WTC11 (cell line): ENCODE measurements around the gene STXBP2. TPM values are rescaled to one million over a fixed set of nuclear protein-coding genes. Genes with fewer than 3 reads are reported as not detected.

ENCODE experiments used
- ATAC-seq: fragments of 200-7000 bp; cut with Tn5 transposase; 2 replicates; pipeline ENCODE4 v1.10.0; 2021; ENCODE audit warnings: mild to moderate bottlenecking, moderate library complexity
- CTCF ChIA-PET: fragments of 300-600 bp; sonication (Branson Sonifier 250); formaldehyde crosslinking; loops from one replicate; lab custom pipeline; 2021; ENCODE audit warnings: antibody characterized with exemption; lab: Charles Lee
- POLR2A ChIA-PET: fragments of 350-600 bp; sonication (Branson Sonifier 250); formaldehyde crosslinking; loops from one replicate; lab custom pipeline; 2021; ENCODE audit warnings: antibody characterized with exemption; lab: Charles Lee
- DNase-seq: peaks from one replicate; pipeline ENCODE4 v3.0.0; 2021; ENCODE audit warnings: low spot score
- H3K27ac Mint-ChIP-seq: 2 replicates; pipeline ENCODE4 v1.8.0; 2021; ENCODE audit warnings: mixed read lengths
- H3K27me3 Mint-ChIP-seq: 2 replicates; pipeline ENCODE4 v1.8.0; 2021; ENCODE audit warnings: low read depth, mild to moderate bottlenecking, moderate library complexity, mixed read lengths
- H3K36me3 Mint-ChIP-seq: 2 replicates; pipeline ENCODE4 v1.8.0; 2021; ENCODE audit warnings: mixed read lengths
- H3K4me1 Mint-ChIP-seq: 2 replicates; pipeline ENCODE4 v1.8.0; 2022; ENCODE audit warnings: mixed read lengths
- H3K4me3 Mint-ChIP-seq: 2 replicates; pipeline ENCODE4 v1.8.0; 2021; ENCODE audit warnings: mild to moderate bottlenecking, moderate library complexity, mixed read lengths
- H3K9me3 Mint-ChIP-seq: 2 replicates; pipeline ENCODE4 v1.8.0; 2021; ENCODE audit warnings: mixed read lengths
- ATF2 ChIP-seq: sonication (generic); formaldehyde crosslinking; IDR thresholded peaks from 2 replicates; pipeline ENCODE4 v1.8.1; 2022; ENCODE audit warnings: low read depth, missing genetic modification reagents, borderline replicate concordance
- CREM ChIP-seq: sonication (generic); formaldehyde crosslinking; IDR thresholded peaks from 2 replicates; pipeline ENCODE4 v1.8.1; 2022; ENCODE audit warnings: mild to moderate bottlenecking, missing genetic modification reagents, moderate library complexity
- ELF4 ChIP-seq: sonication (generic); formaldehyde crosslinking; IDR thresholded peaks from 2 replicates; pipeline ENCODE4 v1.8.1; 2022; ENCODE audit warnings: low read depth, mild to moderate bottlenecking, moderate library complexity, missing genetic modification reagents
- IRF2 ChIP-seq: sonication (generic); formaldehyde crosslinking; IDR thresholded peaks from 2 replicates; pipeline ENCODE4 v1.8.0; 2022; ENCODE audit warnings: low read depth, missing genetic modification reagents, borderline replicate concordance
- JAZF1 ChIP-seq: fragments of 250-450 bp; sonication (Bioruptor Pico); IDR thresholded peaks from 2 replicates; pipeline ENCODE4 v1.9.0; 2021; ENCODE audit warnings: moderate library complexity, mild to moderate bottlenecking, inconsistent platforms
- KAT7 ChIP-seq: sonication (generic); formaldehyde crosslinking; IDR thresholded peaks from 2 replicates; pipeline ENCODE4 v1.8.1; 2023; ENCODE audit warnings: missing genetic modification reagents, mild to moderate bottlenecking, borderline replicate concordance
- NFATC4 ChIP-seq: fragments of 250-450 bp; sonication (Bioruptor Pico); IDR thresholded peaks from 2 replicates; pipeline ENCODE4 v1.9.0; 2021; ENCODE audit warnings: mild to moderate bottlenecking
- NR2C2 ChIP-seq: sonication (generic); formaldehyde crosslinking; IDR thresholded peaks from 2 replicates; pipeline ENCODE4 v1.8.0; 2022; ENCODE audit warnings: mild to moderate bottlenecking, missing genetic modification reagents
- PRRX2 ChIP-seq: fragments of 250-450 bp; sonication (Bioruptor Pico); IDR thresholded peaks from 2 replicates; pipeline ENCODE4 v1.8.0; 2021; ENCODE audit warnings: mild to moderate bottlenecking
- TP53 ChIP-seq: sonication (generic); formaldehyde crosslinking; IDR thresholded peaks from 2 replicates; pipeline ENCODE4 v1.8.1; 2023; ENCODE audit warnings: mild to moderate bottlenecking, missing genetic modification reagents
- USF1 ChIP-seq: sonication (generic); formaldehyde crosslinking; IDR thresholded peaks from 2 replicates; pipeline ENCODE4 v1.8.0; 2022; ENCODE audit warnings: mild to moderate bottlenecking, missing genetic modification reagents
- ZNF121 ChIP-seq: sonication (generic); formaldehyde crosslinking; IDR thresholded peaks from 2 replicates; pipeline ENCODE4 v1.8.0; 2023; ENCODE audit warnings: missing genetic modification reagents
- ZNF138 ChIP-seq: sonication (generic); formaldehyde crosslinking; conservative IDR thresholded peaks from 2 replicates; pipeline ENCODE4 v1.8.1; 2022; ENCODE audit warnings: mild to moderate bottlenecking, moderate library complexity, missing genetic modification reagents
- ZNF219 ChIP-seq: sonication (generic); formaldehyde crosslinking; IDR thresholded peaks from 2 replicates; pipeline ENCODE4 v1.8.0; 2023; ENCODE audit warnings: missing genetic modification reagents, mild to moderate bottlenecking, borderline replicate concordance
- ZNF263 ChIP-seq: sonication (generic); formaldehyde crosslinking; IDR thresholded peaks from 2 replicates; pipeline ENCODE4 v1.8.1; 2022; ENCODE audit warnings: low read depth, mild to moderate bottlenecking, moderate library complexity, missing genetic modification reagents
- ZNF416 ChIP-seq: fragments of 250-450 bp; sonication (Bioruptor Pico); IDR thresholded peaks from 2 replicates; pipeline ENCODE4 v1.9.0; 2021; ENCODE audit warnings: mild to moderate bottlenecking, inconsistent platforms
- ZNF671 ChIP-seq: fragments of 250-450 bp; sonication (Bioruptor Pico); IDR thresholded peaks from 2 replicates; pipeline ENCODE4 v1.8.0; 2021; ENCODE audit warnings: mild to moderate bottlenecking
- total RNA-seq: library from RNA; stranded (reverse); gene quantifications from 3 replicates; pipeline ENCODE4 v1.2.3, GENCODE V29; 2021
- TF ChIP-seq, protein P1 (sequence below): sonication (generic); formaldehyde crosslinking; conservative IDR thresholded peaks from 2 replicates; pipeline ENCODE4 v1.8.1; 2023; ENCODE audit warnings: mild to moderate bottlenecking, low read depth, missing genetic modification reagents, moderate library complexity
- TF ChIP-seq, protein P2 (sequence below): fragments of 200-600 bp; IDR thresholded peaks from 2 replicates; pipeline ENCODE4 v1.8.0; 2022; ENCODE audit warnings: antibody characterized with exemption
- TF ChIP-seq, protein P3 (sequence below): fragments of 250-450 bp; sonication (Bioruptor Pico); IDR thresholded peaks from 2 replicates; pipeline ENCODE4 v1.9.0; 2021; ENCODE audit warnings: moderate library complexity, mild to moderate bottlenecking, inconsistent platforms, borderline replicate concordance
- TF ChIP-seq, protein P4 (sequence below): sonication (generic); formaldehyde crosslinking; IDR thresholded peaks from 2 replicates; pipeline ENCODE4 v1.8.1; 2022; ENCODE audit warnings: mild to moderate bottlenecking, moderate library complexity, missing genetic modification reagents
- TF ChIP-seq, protein P5 (sequence below): sonication (generic); formaldehyde crosslinking; IDR thresholded peaks from 2 replicates; pipeline ENCODE4 v1.8.1; 2023; ENCODE audit warnings: mild to moderate bottlenecking, missing genetic modification reagents, moderate library complexity

The STXBP2 gene
- total RNA-seq, 1 experiment from 2014 or later = 68.9 TPM

DNA sequence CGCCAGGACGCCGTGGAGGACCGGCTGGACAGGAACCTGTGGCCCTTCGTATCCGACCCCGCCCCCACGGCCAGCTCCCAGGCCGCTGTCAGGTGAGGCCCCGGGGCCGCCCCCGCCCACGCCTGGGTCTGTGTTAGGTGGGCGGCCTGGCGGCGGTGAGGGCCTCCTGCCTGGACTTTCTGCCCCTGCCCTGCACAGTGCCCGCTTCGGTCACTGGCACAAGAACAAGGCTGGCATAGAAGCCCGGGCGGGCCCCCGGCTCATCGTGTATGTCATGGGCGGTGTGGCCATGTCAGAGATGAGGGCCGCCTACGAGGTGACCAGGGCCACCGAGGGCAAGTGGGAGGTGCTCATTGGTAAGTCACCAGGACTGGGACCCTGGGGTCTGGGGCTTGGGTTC is 10.2 kb downstream of the STXBP2 start:
- ATAC-seq = no peak
- CTCF ChIA-PET = no interaction called here
- Mint-ChIP-seq H3K4me3 (no peak overlapping the region), H3K27me3 (peaks cover 18% of the 10 kb centered on the region), H3K4me1 (peaks cover 1% of the 10 kb centered on the region), H3K9me3 (no peaks in the 10 kb centered on the region), H3K36me3 (no peaks in the 10 kb centered on the region), H3K27ac (no peak overlapping the region)
- TF ChIP-seq ZNF671 = no peak
- no peak for TF ChIP-seq JAZF1
- TF ChIP-seq NFATC4 (CRISPR knock-in tag) = no peak
- TF ChIP-seq, protein P1, sequence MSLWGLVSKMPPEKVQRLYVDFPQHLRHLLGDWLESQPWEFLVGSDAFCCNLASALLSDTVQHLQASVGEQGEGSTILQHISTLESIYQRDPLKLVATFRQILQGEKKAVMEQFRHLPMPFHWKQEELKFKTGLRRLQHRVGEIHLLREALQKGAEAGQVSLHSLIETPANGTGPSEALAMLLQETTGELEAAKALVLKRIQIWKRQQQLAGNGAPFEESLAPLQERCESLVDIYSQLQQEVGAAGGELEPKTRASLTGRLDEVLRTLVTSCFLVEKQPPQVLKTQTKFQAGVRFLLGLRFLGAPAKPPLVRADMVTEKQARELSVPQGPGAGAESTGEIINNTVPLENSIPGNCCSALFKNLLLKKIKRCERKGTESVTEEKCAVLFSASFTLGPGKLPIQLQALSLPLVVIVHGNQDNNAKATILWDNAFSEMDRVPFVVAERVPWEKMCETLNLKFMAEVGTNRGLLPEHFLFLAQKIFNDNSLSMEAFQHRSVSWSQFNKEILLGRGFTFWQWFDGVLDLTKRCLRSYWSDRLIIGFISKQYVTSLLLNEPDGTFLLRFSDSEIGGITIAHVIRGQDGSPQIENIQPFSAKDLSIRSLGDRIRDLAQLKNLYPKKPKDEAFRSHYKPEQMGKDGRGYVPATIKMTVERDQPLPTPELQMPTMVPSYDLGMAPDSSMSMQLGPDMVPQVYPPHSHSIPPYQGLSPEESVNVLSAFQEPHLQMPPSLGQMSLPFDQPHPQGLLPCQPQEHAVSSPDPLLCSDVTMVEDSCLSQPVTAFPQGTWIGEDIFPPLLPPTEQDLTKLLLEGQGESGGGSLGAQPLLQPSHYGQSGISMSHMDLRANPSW (CRISPR knock-in tag) = no peak
- TF ChIP-seq, protein P2, sequence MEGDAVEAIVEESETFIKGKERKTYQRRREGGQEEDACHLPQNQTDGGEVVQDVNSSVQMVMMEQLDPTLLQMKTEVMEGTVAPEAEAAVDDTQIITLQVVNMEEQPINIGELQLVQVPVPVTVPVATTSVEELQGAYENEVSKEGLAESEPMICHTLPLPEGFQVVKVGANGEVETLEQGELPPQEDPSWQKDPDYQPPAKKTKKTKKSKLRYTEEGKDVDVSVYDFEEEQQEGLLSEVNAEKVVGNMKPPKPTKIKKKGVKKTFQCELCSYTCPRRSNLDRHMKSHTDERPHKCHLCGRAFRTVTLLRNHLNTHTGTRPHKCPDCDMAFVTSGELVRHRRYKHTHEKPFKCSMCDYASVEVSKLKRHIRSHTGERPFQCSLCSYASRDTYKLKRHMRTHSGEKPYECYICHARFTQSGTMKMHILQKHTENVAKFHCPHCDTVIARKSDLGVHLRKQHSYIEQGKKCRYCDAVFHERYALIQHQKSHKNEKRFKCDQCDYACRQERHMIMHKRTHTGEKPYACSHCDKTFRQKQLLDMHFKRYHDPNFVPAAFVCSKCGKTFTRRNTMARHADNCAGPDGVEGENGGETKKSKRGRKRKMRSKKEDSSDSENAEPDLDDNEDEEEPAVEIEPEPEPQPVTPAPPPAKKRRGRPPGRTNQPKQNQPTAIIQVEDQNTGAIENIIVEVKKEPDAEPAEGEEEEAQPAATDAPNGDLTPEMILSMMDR = no peak
- no peak for TF ChIP-seq KAT7 (CRISPR knock-in tag)
- no peak for TF ChIP-seq ZNF138 (CRISPR knock-in tag)
- no peak for TF ChIP-seq ZNF219 (CRISPR knock-in tag)
- TF ChIP-seq ELF4 (CRISPR knock-in tag) = no peak
- DNase-seq = no peak
- POLR2A ChIA-PET = interaction anchor here (0.6 kb wide), 1 partner anchor 9 kb away, joined by 3 read pairs; no protein-coding TSS in a partner anchor

DNA sequence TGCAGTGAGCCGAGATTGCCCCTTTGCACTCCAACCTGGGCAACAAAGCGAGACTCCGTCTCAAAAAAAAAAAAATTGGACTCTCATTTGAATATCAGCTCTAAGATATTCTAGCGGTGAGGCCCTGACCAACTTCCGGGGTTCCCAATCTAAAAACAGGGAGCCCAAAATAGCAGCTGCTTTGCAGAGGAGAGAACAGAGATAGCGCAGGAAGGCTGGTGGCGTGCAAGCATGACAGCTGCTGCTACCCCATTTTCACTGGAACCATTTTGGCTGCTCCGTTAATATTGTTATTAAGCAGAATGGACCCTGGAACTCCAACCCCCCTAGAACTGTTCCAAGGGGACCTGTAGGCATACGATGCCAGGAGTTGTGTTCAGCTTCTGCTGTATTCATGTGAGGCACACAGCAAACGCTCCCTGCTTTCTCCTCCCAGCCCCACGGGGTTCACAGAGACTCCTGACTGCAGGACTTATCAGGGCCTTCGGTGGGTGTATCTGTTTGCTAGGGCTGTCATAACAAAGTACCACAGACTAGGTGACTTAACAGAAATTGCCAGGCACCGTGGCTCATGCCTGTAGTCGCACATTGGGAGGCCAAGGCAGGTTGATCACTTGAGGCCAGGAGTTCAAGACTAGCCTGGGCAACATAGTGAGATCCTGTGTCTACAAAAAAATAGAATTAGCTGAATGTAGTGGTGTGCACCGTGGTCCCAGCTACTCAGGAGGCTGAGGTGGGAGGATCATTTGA is 11.5 kb downstream of the STXBP2 start:
- no peaks in the 10 kb centered on the region for H3K9me3 Mint-ChIP-seq
- no peaks in the 10 kb centered on the region for H3K36me3 Mint-ChIP-seq
- H3K4me1 Mint-ChIP-seq = peaks cover 7% of the 10 kb centered on the region
- DNase-seq (no peak), ATAC-seq (no peak)
- TF ChIP-seq ZNF416 = no peak
- TF ChIP-seq ZNF121 = peak; percentile 79; the same call in 1 of the 2 replicates
- peaks cover 31% of the 10 kb centered on the region for H3K27me3 Mint-ChIP-seq
- H3K4me3 Mint-ChIP-seq = no peak overlapping the region
- POLR2A ChIA-PET = interaction anchor here (0.6 kb wide), 2 partner anchors 8 to 353 kb away, joined by 3 to 4 read pairs; no protein-coding TSS in a partner anchor
- H3K27ac Mint-ChIP-seq = no peak overlapping the region
- CTCF ChIA-PET = interaction anchor here (0.6 to 1.6 kb wide), 3 partner anchors 32 to 1602 kb away, joined by 3 to 6 read pairs (median 5); partner anchors contain the start of gene TRAPPC5

DNA sequence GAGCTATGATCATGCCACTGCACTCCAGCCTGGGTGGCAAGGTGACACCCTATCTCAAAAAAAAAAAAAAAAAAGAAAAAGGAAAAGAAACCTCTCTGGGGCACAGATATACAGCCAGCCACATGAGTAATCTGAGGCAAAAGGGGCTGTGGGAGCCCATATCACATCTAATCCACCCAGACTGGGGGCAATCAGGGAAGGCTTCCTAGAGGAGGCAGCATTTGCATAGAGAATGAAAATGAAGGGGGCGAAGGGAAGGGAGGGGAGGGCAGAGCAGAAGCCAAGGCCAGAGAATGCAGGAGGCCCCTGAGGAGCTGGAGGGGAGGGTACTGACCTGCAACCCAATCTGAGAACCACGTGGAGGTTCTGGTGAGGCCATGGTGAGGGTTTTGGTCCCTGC is 13.2 kb downstream of the STXBP2 start:
- H3K27ac Mint-ChIP-seq = no peak overlapping the region
- H3K36me3 Mint-ChIP-seq = no peaks in the 10 kb centered on the region
- peaks cover 7% of the 10 kb centered on the region for H3K4me1 Mint-ChIP-seq
- ChIA-PET POLR2A (interaction anchor here (0.6 kb wide), 1 partner anchor 20 kb away, joined by 12 read pairs; the partner anchor contains the start of genes PET100 and XAB2), CTCF (interaction anchor here (0.6 to 4.3 kb wide), 5 partner anchors 9 to 82 kb away, joined by 3 to 28 read pairs (median 4); partner anchors contain the start of gene TRAPPC5)
- peaks cover 47% of the 10 kb centered on the region for H3K27me3 Mint-ChIP-seq
- ATAC-seq (no peak), DNase-seq (no peak)
- H3K4me3 Mint-ChIP-seq = no peak overlapping the region
- H3K9me3 Mint-ChIP-seq = no peaks in the 10 kb centered on the region
- TF ChIP-seq, protein P3, sequence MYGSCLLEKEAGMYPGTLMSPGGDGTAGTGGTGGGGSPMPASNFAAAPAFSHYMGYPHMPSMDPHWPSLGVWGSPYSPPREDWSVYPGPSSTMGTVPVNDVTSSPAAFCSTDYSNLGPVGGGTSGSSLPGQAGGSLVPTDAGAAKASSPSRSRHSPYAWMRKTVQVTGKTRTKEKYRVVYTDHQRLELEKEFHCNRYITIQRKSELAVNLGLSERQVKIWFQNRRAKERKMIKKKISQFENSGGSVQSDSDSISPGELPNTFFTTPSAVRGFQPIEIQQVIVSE (CRISPR knock-in tag) = no peak
- TF ChIP-seq ATF2 (CRISPR knock-in tag) (no peak), PRRX2 (CRISPR knock-in tag) (no peak), USF1 (CRISPR knock-in tag) (no peak), ZNF263 (CRISPR knock-in tag) (no peak), IRF2 (CRISPR knock-in tag) (no peak), NR2C2 (no peak), CREM (CRISPR knock-in tag) (no peak), TP53 (CRISPR knock-in tag) (no peak)
- TF ChIP-seq, protein P4, sequence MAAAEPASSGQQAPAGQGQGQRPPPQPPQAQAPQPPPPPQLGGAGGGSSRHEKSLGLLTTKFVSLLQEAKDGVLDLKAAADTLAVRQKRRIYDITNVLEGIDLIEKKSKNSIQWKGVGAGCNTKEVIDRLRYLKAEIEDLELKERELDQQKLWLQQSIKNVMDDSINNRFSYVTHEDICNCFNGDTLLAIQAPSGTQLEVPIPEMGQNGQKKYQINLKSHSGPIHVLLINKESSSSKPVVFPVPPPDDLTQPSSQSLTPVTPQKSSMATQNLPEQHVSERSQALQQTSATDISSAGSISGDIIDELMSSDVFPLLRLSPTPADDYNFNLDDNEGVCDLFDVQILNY (CRISPR knock-in tag) = no peak
- TF ChIP-seq, protein P5, sequence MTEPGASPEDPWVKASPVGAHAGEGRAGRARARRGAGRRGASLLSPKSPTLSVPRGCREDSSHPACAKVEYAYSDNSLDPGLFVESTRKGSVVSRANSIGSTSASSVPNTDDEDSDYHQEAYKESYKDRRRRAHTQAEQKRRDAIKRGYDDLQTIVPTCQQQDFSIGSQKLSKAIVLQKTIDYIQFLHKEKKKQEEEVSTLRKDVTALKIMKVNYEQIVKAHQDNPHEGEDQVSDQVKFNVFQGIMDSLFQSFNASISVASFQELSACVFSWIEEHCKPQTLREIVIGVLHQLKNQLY (CRISPR knock-in tag) = no peak
